HPDE6-E6E7 (cell line): ENCODE data around the gene DTNA.

Source experiments
- DNase-seq: peaks from one replicate; pipeline ENCODE4 v3.0.0; 2011; ENCODE audit warnings: missing footprints; ENCODE audit errors: extremely low spot score

DTNA gene

GRCh38 chr18:34771958-34772357 is 61.9 kb downstream of the DTNA start:
- DNase-seq = no peak

- no peak for DNase-seq
Measured at GRCh38 chr18:34772887-34773286, 62.8 kb downstream of the DTNA start.

- DNase-seq = no peak
Measured at GRCh38 chr18:34773378-34773777, 63.3 kb downstream of the DTNA start.

GRCh38 chr18:34773961-34774766 is 64.1 kb downstream of the DTNA start:
- no peak for DNase-seq

- no peak for DNase-seq
Measured at GRCh38 chr18:34775461-34775860, 65.4 kb downstream of the DTNA start.

GRCh38 chr18:34779112-34779511 is 69.0 kb downstream of the DTNA start:
- no peak for DNase-seq

- DNase-seq = no peak
Measured at GRCh38 chr18:34780856-34781255, 70.8 kb downstream of the DTNA start.

- DNase-seq = no peak
Measured at GRCh38 chr18:34783501-34783900, 73.4 kb downstream of the DTNA start.

GRCh38 chr18:34786162-34786741 is 76.2 kb downstream of the DTNA start:
- DNase-seq = no peak

- peak; percentile 31 for DNase-seq
Measured at GRCh38 chr18:34787931-34788532, 77.9 kb downstream of the DTNA start.

- DNase-seq = no peak
Measured at GRCh38 chr18:34789768-34790344, 79.8 kb downstream of the DTNA start.

- no peak for DNase-seq
Measured at GRCh38 chr18:34794348-34794747, 84.2 kb downstream of the DTNA start.

- no peak for DNase-seq
Measured at GRCh38 chr18:34795070-34795732, 85.1 kb downstream of the DTNA start.

- no peak for DNase-seq
Measured at GRCh38 chr18:34796035-34796657, 86.0 kb downstream of the DTNA start.

- DNase-seq = no peak
Measured at GRCh38 chr18:34799291-34799690, 89.2 kb downstream of the DTNA start.

- no peak for DNase-seq
Measured at GRCh38 chr18:34800381-34800780, 90.3 kb downstream of the DTNA start.

- DNase-seq = no peak
Measured at GRCh38 chr18:34801774-34802173, 91.7 kb downstream of the DTNA start.

GRCh38 chr18:34802959-34803358 is 92.9 kb downstream of the DTNA start:
- DNase-seq = no peak

GRCh38 chr18:34803877-34804400 is 93.8 kb downstream of the DTNA start:
- DNase-seq = no peak

- DNase-seq = no peak
Measured at GRCh38 chr18:34805103-34805877, 95.2 kb downstream of the DTNA start.

- no peak for DNase-seq
Measured at GRCh38 chr18:34805878-34806351, 95.8 kb downstream of the DTNA start.
